Measurements from ENCODE around the gene COL27A1. TPM values are rescaled to one million over a fixed set of nuclear protein-coding genes. Genes with fewer than 3 reads are reported as not detected.

The COL27A1 gene
- total RNA-seq, 1 donor from 2014 or later = 3.7 TPM

DNA sequence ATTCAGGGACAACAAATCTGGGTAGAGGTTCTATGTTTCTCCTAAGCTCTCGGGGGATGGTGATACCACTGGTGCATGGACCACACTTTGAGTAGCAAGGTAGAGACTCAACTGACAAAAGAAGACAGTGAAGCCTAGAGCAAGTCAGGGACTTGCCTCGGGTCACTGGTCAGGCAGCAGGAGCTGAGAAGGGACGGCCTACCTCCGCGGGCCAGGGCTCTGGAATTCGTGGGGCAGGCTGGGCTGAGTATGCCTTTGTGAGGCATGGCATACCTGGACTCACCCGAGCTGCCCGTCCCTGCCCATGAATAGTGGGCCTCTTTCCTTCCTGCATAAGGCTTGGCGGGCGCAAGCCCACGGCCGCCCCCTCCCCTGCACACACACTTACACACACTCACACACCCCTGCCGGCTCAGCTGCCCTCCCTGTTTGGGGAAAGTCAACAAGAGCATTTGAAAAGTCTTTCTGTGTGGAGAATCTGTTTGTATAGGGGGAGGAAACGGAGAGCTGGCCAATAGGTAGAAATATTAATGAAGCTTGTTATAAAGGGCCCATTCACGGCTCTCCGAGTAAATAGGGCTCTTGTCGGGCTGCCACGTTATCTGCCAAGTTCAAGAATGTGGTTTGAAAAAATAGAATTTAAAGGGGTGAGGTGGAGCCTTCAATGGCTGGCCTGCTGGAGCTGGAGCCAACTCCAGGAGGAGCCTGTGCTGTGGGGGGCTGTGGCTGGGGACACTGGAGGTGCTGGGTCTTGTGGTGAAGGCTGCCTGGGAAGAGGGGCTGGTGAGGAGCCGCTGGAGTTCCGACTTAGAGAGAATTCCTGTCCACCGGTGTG is 37.1 kb upstream of the COL27A1 start:
- no peaks in the 10 kb centered on the region for H3K9me3 Mint-ChIP-seq
- intact Hi-C loops (cut with micrococcal nuclease) = no loop called here
- H3K4me1 Mint-ChIP-seq (ENCODE audit: low read depth) = no peaks in the 10 kb centered on the region
- no peak overlapping the region for H3K27ac Mint-ChIP-seq
- H3K4me3 Mint-ChIP-seq (ENCODE audit: low read depth) = no peak overlapping the region
- no peaks in the 10 kb centered on the region for H3K36me3 Mint-ChIP-seq (ENCODE audit: low read depth)
- DNase-seq (ENCODE audit: low spot score) = no peak
- peaks cover 6% of the 10 kb centered on the region for H3K27me3 Mint-ChIP-seq (ENCODE audit: low read depth)

DNA sequence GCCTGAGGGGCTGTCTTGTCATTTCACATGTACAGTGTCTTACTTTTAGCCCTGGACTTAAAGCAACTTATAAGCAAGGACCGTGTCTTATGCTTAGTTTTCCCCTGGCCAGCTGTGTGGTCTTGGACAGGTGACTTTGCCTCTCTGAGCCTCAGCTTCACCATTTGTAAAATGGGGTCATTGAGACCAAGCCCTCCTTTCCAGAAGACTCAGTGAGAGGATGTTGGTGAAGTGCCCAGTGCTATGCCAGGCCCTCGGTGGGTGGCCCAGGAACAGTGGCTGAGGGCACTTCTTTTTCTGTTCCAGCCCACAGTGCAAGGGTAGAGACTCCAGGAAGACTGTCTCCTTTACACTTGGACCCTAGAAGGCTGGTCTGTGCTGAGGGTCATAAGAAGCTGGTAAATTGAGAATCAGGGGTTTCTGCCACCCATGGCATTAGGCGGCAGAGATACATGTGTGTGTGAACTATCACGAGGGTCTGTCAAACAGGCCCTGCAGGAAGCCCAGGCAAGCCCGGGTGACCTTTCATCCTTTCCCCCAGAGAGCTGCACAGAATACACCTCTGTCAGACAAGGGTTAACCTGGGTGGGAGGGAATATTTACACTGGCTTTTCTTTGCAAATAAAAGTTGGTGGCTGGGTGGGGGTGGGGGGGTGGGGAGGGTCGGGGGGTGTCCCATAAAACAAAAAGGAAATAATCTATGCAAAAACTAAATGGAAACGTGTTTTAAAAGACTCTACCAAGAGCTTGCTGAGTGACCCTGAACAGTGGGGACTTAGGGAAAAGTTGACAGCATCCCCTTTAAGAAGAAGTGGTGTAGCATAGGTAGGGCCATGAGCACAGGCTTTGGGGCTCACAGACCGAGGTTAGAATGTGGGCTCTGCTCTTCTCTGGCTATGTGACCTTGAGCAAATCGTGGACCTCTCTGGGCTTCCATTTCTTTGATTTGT is 35.8 kb upstream of the COL27A1 start:
- H3K9me3 Mint-ChIP-seq = no peaks in the 10 kb centered on the region
- intact Hi-C loops (cut with micrococcal nuclease) = no loop called here
- no peak overlapping the region for H3K4me3 Mint-ChIP-seq (ENCODE audit: low read depth)
- no peak for DNase-seq (ENCODE audit: low spot score)
- H3K36me3 Mint-ChIP-seq (ENCODE audit: low read depth) = no peaks in the 10 kb centered on the region
- H3K27ac Mint-ChIP-seq = no peak overlapping the region
- H3K27me3 Mint-ChIP-seq (ENCODE audit: low read depth) = no peaks in the 10 kb centered on the region
- no peaks in the 10 kb centered on the region for H3K4me1 Mint-ChIP-seq (ENCODE audit: low read depth)

DNA sequence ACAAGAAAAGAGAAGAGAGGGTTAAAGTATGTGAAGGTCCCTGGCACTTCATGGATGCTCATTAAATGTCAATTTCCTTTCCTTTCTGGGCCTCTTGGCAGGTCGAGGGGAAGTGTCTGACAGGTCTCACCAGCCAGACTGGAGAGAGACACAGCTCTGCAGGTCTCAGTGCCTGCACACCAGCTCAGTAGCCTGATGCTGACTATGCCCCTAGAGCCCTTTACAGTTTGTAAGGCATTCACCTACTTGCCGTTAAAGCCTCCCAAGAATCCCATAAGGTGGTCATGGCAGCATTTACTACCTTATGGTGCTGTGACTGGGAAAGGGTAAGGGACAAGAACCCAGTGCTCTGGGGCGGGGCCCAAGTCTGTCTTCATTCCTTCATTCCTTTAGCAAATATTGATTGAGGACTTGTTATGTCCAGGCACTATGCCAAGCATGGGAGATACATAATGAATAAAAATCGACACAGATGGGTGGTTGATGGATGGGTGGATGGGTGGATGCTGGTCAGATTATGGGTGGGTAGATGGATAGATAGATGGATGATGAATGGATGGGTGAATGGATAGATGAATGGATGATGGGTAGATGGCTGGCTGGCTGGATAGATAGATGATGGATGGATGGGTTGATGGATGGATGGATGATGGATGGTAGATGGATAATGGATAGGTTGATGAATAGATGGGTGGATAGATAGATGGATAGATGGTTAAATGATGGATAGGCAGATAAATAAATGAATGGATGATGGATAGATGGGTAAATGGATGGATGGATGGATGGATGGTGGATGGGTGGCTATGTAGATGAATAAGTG is 34.9 kb upstream of the COL27A1 start:
- Mint-ChIP-seq H3K36me3 (ENCODE audit: low read depth) (no peaks in the 10 kb centered on the region), H3K27ac (no peak overlapping the region), H3K4me3 (ENCODE audit: low read depth) (no peak overlapping the region), H3K9me3 (no peaks in the 10 kb centered on the region), H3K4me1 (ENCODE audit: low read depth) (no peaks in the 10 kb centered on the region), H3K27me3 (ENCODE audit: low read depth) (no peaks in the 10 kb centered on the region)
- no peak for DNase-seq (ENCODE audit: low spot score)
- intact Hi-C loops (cut with micrococcal nuclease) = no loop called here

DNA sequence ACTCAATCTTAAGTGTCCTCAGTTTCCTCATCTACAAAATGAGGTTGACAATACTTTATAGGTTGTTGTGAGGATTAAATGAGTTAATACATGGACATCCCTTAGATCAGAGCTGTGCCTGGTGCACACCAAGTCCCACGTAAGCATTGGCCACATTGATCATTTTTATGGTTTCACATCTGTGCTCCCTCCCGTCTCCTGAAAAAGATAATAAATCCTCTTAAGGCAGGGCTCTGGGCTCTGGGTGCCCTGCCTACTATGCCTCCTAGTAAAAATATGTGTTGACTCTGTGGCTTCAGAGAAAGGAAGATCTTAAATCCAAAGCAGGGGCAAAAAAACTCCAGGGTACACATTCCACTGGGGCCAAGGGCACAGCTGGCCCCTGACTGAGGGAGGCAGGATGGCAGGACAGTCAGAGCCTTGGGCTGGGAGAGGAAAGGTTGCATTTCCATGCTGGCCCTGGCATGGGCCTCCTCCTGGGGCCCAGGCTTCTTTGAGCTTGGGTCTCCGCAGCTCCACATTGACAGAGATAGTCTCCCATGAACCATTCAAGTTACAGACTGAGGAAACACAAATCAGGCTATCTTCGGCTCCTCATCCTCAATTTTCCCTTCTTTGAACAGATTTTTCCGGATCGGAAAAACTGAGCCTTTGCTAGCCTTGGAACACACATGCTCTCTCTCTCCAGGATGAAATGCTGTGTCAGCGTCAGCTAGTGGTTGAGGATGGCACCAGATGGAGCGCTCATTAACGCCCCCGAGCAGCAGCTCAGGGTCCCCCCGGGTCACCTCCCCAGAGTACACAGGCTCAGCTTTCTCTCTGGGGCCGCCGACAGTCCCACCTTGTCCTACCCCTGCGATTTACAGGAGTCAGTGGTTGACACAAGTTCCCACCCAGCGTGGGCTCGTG is 33.9 kb upstream of the COL27A1 start:
- DNase-seq (ENCODE audit: low spot score) = no peak
- H3K36me3 Mint-ChIP-seq (ENCODE audit: low read depth) = no peaks in the 10 kb centered on the region
- intact Hi-C loops (cut with micrococcal nuclease) = no loop called here
- H3K4me1 Mint-ChIP-seq (ENCODE audit: low read depth) = no peaks in the 10 kb centered on the region
- no peak overlapping the region for H3K4me3 Mint-ChIP-seq (ENCODE audit: low read depth)
- no peak overlapping the region for H3K27ac Mint-ChIP-seq
- no peaks in the 10 kb centered on the region for H3K9me3 Mint-ChIP-seq
- no peaks in the 10 kb centered on the region for H3K27me3 Mint-ChIP-seq (ENCODE audit: low read depth)

DNA sequence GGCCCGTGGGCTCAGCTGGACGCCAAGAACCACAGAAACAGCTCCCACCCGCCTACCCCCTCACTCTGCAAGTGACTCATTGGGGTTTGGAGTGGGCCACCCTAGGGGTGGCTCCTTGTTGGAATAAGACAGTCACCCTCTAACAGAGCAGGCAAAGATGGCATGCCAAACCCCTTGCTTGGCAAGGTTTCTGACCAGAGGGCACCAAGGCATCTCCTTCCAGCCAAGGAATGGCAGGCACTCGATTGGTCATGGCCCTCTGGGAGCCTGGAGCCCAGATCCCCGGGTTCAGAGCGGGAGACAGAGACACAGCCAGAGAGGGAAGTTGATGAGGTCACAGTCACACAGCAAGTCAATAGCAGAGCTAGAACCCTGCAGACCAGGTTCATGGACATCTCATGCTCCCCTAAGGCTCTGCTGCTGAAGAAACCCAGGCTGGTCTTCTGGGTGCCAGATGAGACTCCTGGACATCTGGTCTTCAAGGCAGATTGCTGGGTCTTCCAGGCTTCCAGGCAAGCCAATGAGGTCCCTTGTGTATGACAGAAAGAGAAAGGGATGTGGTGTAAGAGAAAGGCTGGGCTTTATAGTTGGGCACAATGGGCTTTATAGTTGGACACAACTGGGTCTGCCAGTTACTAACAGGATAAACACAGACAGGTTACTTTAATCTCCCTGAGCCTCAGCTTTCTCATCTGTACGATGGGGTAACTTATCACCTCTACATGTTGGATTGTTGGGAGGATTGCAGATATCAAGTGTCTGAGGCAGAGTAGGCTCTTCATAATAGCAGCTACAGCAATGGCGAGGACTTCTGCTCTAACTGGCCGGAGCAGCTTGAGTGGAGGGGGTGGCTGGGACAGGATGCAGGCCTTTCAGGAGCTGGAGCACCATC is 33.0 kb upstream of the COL27A1 start:
- Mint-ChIP-seq H3K27ac (no peak overlapping the region), H3K4me1 (ENCODE audit: low read depth) (no peaks in the 10 kb centered on the region), H3K36me3 (ENCODE audit: low read depth) (no peaks in the 10 kb centered on the region), H3K9me3 (no peaks in the 10 kb centered on the region), H3K4me3 (ENCODE audit: low read depth) (no peak overlapping the region), H3K27me3 (ENCODE audit: low read depth) (peaks cover 2% of the 10 kb centered on the region)
- intact Hi-C loops (cut with micrococcal nuclease) = no loop called here
- DNase-seq (ENCODE audit: low spot score) = no peak

DNA sequence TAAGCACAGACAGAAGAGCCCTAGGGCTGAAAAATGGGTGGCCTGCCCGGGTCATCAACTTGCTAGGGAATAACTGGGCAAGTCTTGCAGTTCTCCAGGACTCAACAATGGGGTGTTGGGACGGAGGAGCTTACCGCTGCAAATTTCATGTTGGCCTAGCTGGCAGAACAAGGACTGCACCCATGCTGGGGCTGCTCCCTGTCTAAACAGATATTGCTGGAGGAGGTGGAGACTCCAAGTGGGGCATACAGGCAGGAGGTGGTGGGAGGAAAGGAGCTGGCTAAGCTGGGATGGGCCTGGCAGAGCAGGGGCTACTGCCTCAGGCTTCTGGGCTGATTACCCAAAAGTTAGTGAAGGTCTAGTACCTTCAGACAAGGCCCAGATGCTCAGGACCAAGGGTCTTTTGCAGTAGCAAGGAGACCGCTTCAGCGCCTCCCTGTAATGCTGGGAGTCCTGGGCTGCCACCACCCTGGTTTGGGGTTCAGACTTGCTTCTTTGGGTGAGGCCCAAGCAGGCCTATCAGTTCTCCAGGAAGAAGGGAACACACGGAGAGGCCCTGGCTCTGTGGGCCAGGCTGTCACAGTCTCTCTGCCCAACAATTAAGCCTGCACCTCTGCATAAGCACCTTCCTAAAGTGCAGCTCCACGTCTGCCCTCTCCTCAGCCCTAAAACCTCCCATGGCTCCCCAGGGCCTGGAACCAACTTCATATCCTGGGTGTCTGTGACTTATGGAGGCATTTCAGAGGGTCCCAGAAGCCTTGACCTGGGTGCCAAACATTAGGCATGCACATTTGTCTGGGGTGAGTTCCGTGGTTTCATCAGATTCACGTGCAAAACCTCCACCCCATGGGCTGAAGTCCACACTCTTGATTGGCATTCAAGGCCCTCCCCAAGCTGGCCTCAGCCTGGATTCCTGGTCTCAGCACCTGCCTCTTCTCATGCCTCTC is 32.0 kb upstream of the COL27A1 start:
- H3K36me3 Mint-ChIP-seq (ENCODE audit: low read depth) = no peaks in the 10 kb centered on the region
- intact Hi-C loops (cut with micrococcal nuclease) = no loop called here
- H3K9me3 Mint-ChIP-seq = no peaks in the 10 kb centered on the region
- H3K27ac Mint-ChIP-seq = no peak overlapping the region
- H3K4me3 Mint-ChIP-seq (ENCODE audit: low read depth) = no peak overlapping the region
- no peak for DNase-seq (ENCODE audit: low spot score)
- no peaks in the 10 kb centered on the region for H3K4me1 Mint-ChIP-seq (ENCODE audit: low read depth)
- peaks cover 2% of the 10 kb centered on the region for H3K27me3 Mint-ChIP-seq (ENCODE audit: low read depth)

DNA sequence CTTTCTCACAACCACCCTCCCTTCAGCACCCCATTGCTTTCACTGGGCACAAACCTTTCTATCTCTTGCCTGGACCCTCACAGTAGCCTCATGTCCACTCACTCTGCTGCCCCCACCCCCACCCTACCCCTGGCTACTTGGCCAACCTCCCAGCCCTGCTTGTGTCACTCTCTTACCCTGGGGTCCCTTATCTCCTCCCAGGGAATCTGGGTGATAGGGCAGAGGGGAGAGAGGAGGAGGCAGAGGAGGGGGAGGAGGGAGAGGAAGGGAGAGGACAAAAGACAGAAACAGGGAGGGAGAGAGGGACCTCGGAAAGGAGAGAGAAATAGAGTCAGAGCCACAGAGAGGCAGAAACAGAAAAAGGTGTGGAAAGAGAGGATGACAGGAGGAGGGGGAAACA is 31.2 kb upstream of the COL27A1 start:
- Mint-ChIP-seq H3K36me3 (ENCODE audit: low read depth) (no peaks in the 10 kb centered on the region), H3K4me3 (ENCODE audit: low read depth) (no peak overlapping the region), H3K27me3 (ENCODE audit: low read depth) (peaks cover 3% of the 10 kb centered on the region), H3K27ac (no peak overlapping the region), H3K9me3 (no peaks in the 10 kb centered on the region), H3K4me1 (ENCODE audit: low read depth) (no peaks in the 10 kb centered on the region)
- DNase-seq (ENCODE audit: low spot score) = no peak
- intact Hi-C loops (cut with micrococcal nuclease) = no loop called here

DNA sequence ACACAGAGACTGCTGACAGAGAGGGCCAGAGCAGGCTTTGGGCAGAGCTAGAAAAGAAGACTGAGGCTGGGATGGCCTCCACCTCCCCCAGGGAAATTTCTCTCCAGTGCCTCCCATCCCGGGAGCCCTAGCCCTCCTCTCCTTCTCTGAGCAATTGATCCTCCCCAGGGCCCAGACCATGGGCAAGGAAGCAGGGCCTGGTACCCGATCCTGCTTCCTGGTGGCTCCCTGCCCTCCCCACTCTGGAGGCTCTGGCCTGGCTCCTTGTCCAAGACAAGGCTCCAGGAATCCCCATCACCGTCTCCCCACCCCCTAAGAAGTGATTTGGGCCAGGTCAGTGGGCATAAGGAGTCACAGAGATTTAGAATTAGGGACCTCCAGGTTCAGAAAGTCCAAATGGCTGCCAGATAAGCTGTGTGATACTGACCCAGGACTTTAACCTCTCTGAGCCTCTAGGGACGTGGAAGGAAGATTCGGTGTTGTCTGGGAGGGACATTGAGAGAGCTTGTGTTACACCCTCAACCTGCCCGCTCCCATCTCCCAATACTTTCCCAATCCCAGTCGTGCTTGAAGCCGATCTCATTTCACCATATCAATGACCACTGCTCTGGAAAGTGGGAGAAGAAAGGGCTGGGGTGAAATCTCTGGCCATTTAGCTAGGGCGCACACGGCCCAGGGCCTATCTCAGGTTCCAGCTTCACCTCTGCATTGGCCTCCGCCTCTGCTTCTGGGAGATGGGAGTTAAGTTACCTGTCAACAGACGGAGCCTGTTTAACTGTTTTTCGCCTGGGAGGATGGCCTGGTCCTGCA is 30.5 kb upstream of the COL27A1 start:
- Mint-ChIP-seq H3K9me3 (no peaks in the 10 kb centered on the region), H3K36me3 (ENCODE audit: low read depth) (no peaks in the 10 kb centered on the region), H3K4me1 (ENCODE audit: low read depth) (no peaks in the 10 kb centered on the region), H3K27ac (no peak overlapping the region), H3K27me3 (ENCODE audit: low read depth) (peaks cover 3% of the 10 kb centered on the region), H3K4me3 (ENCODE audit: low read depth) (no peak overlapping the region)
- intact Hi-C loops (cut with micrococcal nuclease) = no loop called here
- no peak for DNase-seq (ENCODE audit: low spot score)

DNA sequence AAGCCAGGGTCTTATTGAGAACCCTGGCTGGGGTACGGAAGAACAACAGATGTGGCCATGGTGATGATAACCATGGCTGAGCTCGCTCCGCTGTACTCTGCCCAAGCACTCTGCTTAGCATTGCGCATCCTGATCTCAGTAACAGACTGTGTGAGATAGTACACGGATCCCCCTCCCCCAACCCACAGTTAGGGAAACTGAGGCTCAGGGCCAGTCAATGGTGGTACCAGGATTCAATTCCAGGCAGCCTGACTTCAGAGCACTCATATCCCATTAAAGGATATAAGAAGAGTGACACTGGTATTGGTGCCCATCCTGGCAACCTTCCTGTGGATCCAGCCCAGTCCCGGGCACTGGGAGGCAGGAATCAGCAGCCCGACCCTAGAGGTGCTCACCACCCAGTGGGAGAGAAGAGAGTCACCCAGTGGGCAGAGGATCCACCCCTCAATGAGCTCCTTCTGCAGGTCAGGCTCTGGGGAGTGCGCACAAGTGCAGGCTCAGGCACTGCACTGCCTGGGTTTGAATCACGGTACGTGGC is 29.8 kb upstream of the COL27A1 start:
- H3K4me3 Mint-ChIP-seq (ENCODE audit: low read depth) = no peak overlapping the region
- no peaks in the 10 kb centered on the region for H3K9me3 Mint-ChIP-seq
- H3K27me3 Mint-ChIP-seq (ENCODE audit: low read depth) = peaks cover 3% of the 10 kb centered on the region
- intact Hi-C loops (cut with micrococcal nuclease) = no loop called here
- DNase-seq (ENCODE audit: low spot score) = no peak
- H3K36me3 Mint-ChIP-seq (ENCODE audit: low read depth) = no peaks in the 10 kb centered on the region
- H3K27ac Mint-ChIP-seq = no peak overlapping the region
- no peaks in the 10 kb centered on the region for H3K4me1 Mint-ChIP-seq (ENCODE audit: low read depth)
